A549 treated with GW870086 at 1 μM for 4 hours (cell line): Measurements from ENCODE around the gene DNAJC12. TPM values are rescaled to one million over a fixed set of nuclear protein-coding genes. Genes with fewer than 3 reads are reported as not detected.

ENCODE experiments used
- total RNA-seq: library from RNA; stranded (reverse); fragments of 200-300 nt; extraction: Qiagen RNA extraction; gene quantifications from 5 replicates; pipeline ENCODE4 v1.2.3, GENCODE V29; 2022; ENCODE audit warnings: low read depth

DNAJC12 gene
- total RNA-seq = 59.2 to 73.8 TPM (median 66.7 TPM) in 5 replicates

DNA sequence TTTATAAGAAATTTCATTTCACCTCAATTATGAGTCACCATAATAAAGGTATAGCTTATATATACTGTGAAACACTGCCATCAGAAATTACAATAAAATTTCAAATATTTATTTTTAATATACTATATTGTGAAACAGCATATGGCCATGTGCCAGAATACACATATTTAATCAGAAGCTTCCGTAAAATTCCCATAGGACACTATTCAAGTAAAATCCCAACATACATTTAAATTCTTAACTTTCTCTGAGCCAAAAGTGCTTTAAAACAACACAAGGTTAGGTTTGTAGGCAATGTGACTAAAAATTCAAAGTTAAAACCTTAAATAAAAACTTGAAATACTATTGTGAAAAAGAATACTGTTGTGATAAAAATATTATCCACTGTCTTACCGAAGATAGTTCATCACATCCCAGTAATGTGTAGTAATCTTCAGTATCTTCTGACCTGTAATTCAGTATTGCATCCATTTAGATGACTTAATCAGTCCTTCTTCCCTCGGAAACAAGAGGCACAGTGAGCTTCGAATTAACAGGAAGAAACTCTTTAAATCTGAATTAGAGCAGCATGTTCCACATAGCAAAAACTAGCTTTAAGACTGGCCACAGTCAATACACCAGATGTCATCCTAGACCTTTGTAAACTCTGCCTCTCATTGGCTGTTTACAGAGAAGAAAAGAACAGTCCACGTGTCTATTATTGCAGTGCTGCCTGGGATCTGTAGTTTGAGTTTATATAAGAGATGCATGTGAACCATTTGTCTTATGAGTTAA is at the start of gene DNAJC12:
Gene DNAJC12, minus strand, starts transcription at position 648 of the 774 bp plus-strand sequence. Its CDS starts 177 bp downstream, at position 471.

DNA sequence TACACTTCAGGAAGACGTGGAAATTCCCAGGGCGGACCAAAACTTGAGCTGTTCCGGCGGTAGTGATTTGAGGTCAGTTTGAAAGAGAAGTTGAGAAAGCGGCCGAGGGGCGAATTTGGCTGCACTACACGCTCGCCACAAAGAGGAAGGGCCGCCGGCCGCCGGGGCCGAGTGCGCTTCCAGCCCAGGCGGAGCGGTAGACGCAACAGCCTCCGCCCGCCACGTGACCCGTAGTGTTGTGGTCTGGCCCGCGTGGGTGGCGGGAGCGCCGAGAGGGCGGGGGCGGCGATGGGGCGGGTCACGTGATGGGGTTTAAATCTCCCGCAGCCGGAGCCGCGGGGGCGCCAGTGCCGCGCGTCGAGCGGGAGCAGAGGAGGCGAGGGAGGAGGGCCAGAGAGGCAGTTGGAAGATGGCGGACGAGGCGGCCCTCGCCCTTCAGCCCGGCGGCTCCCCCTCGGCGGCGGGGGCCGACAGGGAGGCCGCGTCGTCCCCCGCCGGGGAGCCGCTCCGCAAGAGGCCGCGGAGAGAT is 46.4 kb upstream of the DNAJC12 start, which contains the start of gene SIRT1:
Gene SIRT1, plus strand, starts transcription at position 344 of the 529 bp plus-strand sequence. Its CDS starts 66 bp downstream, at position 410.

Other genes with a start within 250 kb of the DNAJC12 start
- gene CTNNA3, start 142.0 kb downstream of the DNAJC12 start, total RNA-seq = not detected in 5 replicates
- 18.6 to 22.3 TPM (median 22.0 TPM) in 5 replicates for gene SIRT1, start 46.5 kb upstream of the DNAJC12 start, total RNA-seq
- gene HERC4, start 237.1 kb upstream of the DNAJC12 start, total RNA-seq = 21.2 to 31.3 TPM (median 28.8 TPM) in 5 replicates